Hepatic stellate cell (primary cell): ENCODE measurements around the gene IFI30.

Experiments
- DNase-seq: peaks from one replicate; pipeline ENCODE4 v3.0.0; 2011; ENCODE audit warnings: low spot score

IFI30 gene

DNA sequence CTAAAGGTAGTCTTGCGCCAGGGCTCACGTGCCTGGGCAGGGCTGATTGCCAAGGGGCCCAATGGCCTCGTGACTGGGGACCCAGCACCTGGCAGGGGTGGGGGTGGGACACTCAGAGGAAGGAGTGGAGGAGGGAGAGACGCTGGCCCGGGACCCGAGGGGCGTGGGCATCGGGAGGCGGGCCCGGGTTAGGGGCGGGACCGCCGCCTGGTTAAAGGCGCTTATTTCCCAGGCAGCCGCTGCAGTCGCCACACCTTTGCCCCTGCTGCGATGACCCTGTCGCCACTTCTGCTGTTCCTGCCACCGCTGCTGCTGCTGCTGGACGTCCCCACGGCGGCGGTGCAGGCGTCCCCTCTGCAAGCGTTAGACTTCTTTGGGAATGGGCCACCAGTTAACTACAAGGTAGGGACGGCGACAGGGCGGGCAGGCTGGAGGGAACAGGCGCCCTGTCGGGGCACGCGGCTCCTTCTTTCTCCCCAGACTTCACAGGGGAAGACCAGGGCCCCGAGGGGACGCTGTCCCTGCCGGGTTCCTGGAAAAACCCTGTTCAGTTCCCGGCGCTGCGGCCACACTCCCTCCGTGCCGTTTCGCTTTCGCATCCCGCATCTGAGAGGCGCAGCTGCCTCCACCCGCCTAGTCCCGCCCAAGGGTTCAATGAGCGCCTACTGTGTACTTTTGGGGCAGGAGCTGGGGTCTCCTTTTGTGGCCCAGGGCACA, at the start of gene IFI30:
Gene IFI30 (plus strand): TSS at position 242 of the 717 bp plus-strand sequence. CDS start 29 bp downstream, at position 271.
- DNase-seq: peak; percentile 84

DNA sequence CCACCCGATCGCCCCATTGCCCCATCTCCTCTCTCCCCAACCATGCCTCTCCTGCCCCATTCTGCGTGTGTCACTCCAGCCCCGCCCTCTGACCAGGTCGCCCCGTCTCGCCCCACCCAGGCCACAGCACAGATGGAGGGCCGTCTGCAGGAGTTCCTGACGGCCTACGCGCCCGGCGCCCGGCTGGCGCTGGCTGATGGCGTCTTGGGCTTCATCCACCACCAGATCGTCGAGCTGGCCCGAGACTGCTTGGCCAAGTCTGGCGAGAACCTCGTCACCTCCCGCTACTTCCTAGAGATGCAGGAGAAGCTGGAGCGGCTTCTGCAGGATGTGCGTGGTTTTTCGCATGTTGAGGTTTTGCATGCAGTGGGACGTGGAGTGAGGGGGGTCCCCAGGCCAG, 49.8 kb upstream of the IFI30 start:
- no peak for DNase-seq

DNA sequence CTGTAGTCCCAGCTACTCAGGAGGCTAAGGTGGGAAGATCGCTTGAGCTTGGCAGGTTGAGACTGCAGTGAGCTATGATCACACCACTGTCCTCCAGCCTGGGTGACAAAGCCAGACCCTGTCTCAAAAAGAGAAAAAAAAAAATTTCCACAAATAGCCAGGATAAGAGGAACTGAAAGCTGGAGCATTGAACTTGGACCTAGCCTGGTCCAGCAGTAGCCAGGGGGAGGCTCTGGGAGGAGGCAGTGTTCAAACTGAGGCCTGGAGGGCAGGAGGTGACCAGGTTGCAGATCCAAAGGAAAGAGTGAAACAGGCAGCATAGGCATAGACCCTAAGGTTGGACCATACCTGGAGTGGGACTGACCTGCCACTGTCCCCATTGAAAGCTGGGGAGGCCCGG, 47.5 kb upstream of the IFI30 start:
- DNase-seq: no peak

DNA sequence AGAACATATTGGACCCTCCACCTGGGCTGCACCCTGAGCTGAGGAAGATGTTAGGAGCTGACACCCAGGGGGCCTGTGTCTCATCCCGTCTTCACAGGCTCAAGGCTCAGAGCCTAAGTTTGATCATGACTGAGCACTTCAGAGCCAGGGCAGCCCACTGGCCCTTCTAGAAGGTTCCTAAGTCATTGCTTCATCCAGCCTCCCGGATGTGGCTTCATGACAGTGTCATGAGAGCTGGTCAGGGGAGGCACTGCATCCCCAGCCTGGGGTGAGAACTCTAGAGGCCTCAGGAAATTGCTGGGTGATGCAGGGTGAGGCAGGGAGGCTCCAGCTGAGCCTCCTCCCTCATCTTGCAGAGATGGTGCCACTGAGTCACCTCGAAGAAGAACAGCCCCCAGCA, 45.6 kb upstream of the IFI30 start:
- peak; percentile 73 for DNase-seq

DNA sequence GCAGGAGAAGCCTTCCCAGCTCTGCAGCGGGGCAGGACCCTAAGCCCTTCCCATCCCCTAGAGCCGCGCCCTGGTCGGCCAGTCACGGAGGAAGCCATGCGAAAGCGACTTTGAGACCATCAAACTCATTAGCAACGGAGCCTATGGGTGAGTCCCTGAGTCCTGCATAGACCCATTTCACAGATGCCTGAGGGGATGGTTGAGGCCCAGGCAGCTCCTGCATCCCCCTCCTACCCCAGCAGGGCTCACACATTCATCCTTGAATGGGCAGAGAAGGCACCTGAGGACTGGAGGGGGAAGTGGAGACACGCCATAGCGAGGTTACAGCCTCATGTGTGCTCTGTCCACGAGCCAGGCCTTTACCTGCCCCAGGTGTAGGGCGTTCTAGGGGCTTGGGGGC, 44.8 kb upstream of the IFI30 start:
- no peak for DNase-seq

DNA sequence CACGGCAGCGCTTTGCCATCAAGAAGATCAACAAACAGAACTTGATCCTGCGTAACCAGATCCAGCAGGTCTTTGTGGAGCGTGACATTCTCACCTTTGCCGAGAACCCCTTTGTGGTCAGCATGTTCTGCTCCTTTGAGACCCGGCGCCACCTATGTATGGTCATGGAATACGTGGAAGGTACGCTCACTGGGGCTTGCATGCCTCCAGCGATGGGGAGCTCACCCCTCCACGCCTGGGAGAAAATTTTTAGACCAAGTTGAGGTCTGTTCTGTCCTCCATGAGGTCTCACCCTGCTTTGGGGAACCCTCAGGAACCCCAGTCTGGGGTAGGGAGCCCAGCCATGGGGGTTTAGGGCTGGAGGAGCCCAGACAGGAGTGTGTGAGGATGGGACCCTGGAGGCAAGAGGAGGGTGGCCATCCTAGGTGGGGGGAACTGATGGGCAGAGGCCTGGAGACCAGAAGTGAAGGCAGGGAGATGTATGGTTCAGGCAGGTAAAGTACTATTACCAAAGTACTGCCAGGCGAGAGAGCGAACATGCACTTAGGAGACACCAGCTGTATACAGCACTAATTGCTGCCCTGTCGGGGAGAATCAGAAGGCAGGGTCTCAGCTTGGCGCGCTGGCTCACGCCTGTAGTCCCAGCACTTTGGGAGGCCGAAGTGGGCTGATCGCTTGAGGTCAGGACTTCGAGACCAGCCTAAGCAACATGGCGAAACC, 42.9 kb upstream of the IFI30 start:
- no peak for DNase-seq

DNA sequence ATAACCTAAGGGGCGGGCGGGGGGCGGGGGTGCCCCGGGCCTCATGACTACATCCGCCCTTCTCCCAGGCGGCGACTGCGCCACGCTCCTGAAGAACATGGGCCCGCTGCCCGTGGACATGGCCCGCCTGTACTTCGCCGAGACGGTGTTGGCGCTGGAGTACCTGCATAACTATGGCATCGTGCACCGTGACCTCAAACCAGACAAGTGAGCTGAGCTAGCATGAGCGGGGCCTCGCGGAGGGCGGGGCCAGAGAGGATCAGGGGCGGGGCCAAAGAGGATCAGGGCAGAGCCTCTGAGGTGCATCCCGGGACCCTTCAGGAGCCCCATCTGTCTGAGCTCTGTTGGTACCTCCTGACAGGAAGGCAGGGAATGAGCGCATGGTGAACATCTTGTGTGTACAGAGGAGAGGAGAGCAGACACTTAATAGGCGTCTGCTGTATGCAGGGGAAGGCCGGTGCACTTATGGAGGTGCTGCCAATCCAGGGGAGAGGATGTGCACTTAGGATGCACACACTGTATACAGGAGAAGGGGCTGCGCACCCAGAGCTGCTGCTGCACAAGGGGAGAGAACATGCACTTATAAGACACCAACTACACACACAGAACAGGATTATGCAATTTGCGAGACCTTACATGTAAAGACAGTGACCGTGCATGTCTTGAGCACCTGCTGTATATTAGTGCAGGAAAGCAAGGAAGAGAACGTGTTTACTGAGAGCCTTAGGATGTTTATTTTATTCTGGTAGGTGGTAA, 41.6 kb upstream of the IFI30 start:
- DNase-seq: no peak

DNA sequence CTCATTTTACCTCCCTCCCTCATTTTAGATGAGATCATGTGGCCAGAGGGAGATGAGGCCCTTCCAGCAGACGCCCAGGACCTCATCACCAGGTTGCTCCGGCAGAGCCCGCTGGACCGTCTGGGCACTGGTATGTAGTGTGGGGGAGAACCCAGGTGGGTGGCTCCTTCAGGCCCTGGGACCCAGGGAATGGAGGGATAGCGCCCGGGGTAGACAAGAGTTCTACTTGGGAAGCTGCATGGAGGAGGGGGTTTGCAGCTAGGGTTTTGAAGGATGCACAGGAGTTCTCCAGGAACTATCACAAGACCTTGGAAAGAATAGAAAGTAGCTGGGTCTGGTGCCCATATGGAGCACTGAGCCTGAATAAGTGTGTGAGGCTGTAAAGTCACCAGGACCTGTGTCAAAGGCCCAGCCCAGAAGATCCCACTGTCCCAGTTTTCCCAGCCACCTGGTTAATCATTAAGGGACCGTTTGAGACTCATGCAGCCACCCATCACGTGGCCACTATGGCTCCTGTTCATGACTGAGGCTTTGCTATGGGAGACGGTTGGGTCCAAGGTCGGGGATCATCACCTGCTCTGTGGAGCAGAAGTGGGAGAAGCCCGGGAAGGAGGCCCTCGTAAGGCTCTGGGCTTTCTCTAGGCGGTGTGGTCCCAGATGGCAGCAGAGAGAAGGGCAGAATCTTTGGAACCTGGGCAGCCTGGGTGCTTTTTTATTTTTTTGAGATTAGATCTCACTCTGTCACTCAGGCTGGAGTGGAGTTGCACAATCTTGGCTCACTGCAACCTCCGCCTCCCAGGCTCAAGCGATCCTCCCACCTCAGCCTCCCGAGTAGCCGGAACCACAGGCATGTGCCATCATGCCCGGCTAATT, 37.7 kb upstream of the IFI30 start:
- DNase-seq: no peak

DNA sequence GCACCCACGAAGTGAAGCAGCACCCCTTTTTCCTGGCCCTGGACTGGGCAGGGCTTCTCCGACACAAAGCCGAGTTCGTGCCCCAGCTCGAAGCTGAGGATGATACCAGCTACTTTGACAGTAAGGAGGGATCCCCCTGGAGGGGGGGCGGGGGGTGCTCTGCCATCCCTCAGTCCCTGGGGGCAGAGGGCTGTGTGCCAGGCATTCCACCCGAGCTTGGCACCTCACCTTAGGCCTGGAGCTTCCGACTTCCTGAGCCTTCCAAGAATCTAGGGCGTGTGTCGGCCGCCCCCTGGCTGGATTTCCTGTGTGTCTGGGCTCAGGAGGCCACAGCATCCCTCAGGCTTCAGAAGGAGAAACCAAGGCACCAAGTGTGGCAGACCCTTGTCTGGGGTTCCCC, 36.4 kb upstream of the IFI30 start:
- no peak for DNase-seq

DNA sequence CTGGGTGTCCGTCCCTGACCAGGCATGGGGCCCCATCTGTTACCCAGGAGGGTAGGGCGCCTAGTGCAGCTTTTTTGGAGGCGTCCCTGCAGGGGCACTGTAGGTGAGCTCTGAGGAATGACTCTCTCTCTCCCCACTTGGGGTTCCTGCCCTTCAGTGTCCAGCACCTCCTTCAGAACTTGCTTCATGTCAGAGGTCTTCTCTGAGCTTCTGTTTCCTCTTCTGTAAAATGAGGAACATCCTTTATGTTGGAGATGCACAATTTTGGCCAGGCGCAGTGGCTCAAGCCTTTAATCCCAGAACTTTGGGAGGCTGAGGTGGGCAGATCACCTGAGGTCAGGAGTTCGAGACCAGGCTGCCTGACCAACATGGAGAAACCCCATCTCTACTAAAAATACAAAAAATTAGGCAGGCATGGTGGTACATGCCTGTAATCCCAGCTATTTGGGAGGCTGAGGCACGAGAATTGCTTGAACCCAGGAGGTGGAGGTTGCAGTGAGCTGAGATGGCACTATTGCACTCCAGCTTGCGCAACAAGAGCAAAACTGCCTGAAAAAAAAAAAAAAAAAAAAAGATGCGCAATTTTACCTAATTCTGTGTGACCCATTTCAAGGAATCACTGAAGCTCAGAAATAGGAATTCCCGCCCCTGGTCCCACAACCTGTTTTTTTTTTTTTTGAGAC, 35.8 kb upstream of the IFI30 start:
- DNase-seq: no peak

DNA sequence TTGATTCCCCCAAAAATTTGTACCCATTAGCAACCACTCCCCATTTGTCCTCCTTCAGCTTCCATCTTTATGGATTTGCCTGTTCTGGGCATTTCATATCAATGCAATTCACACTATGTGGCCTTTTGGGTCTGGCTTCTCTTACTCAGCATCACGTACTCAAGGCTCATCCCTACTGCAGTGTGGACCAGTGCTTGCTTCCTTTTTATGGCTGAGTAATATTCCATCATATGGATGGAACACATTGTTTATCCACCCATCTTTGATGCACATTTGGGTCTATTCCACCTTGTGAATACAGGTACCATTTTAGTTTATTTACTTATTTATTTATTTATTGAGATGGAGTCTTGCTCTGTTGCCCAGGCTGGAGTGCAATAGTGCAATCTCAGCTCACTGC, 33.1 kb upstream of the IFI30 start:
- DNase-seq: no peak

DNA sequence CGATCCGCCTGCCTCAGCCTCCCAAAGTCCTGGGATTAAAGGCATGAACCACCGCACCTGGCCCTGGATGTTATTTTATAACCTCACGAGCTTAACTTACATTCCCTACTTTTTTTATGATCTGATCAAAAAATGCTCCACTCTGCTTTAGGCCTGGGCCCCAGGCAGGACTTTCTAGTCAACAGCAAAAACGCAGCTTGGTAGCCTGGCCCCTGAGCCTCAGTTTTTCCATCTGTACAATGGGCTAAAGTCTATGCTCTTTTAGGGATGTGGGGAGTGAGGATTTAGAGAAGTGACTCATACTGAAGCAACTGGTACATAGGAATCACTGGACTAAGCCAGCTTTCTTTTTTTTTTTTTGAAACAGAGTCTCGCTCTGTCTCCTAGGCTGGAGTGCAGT, 32.6 kb upstream of the IFI30 start:
- no peak for DNase-seq

DNA sequence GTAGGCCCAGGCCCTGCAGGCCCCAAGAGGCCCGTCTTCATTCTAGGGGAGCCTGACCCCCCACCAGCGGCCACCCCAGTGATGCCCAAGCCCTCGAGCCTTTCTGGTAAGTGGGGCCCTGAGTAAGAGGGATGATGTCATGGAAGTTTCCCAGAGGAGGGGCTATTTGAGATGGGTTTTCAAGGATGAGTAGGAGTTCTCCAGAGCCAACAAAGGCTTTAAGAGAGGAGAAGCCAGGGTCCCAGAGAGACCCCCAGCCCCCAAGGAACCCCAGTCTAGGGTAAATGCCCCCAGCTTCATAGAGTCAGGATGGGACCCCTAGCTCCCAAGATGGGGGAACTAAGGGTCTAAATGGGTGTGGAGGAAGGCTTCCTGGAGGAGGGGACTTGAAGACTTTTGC, 29.7 kb upstream of the IFI30 start:
- DNase-seq: no peak

DNA sequence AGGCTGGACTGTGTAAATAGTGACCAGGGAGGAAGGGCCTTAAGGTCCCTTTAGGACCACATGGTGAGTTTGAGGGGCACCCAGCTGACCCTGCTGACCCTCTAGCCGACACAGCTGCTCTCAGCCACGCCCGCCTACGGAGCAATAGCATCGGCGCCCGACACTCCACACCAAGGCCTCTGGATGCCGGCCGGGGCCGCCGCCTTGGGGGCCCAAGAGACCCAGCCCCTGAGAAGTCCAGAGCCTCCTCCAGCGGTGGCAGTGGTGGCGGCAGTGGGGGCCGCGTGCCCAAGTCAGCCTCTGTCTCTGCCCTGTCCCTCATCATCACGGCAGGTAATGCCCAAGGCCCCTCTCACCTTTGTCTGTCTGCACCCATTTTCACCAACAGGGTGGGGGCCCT, 29.3 kb upstream of the IFI30 start:
- DNase-seq: no peak

DNA sequence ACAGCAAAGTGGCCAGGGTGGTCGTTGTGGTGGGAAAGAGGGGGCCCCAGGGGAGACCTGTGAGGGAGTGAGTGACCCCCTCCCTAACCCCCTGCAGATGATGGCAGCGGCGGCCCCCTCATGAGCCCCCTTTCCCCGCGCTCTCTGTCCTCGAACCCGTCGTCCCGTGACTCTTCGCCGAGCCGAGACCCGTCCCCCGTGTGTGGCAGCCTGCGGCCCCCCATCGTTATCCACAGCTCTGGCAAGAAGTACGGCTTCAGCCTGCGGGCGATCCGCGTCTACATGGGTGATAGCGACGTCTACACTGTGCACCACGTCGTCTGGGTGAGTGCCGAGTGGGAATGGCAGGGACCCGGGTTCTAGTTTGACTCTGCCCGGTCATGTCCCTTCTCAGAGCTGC, 28.7 kb upstream of the IFI30 start:
- DNase-seq: no peak

DNA sequence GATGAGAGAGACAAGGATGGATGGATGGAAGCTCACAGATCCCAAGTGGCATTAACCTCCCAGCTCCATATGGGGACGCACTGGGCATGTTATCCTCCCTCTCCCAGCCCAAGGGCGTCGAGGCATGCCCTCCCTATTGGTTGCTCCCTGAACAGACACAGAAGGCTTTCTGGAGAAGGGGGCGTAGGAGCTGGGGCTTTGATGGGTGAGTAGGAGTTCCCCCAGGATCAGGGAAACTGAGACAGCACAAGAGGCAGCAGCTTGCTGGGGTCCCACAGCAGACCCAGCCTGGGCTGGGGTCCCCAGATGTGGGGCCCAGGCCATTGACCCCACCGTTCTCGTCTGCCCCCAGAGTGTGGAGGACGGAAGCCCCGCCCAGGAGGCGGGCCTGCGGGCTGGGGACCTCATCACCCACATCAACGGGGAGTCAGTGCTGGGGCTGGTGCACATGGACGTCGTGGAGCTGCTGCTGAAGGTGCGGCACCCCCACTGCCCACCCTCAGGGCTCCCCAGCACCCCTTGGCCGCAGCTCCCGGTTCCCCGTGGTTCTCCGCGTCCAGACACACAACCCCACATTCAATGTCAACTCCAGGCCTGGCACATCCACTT, 28.1 kb upstream of the IFI30 start:
- no peak for DNase-seq

DNA sequence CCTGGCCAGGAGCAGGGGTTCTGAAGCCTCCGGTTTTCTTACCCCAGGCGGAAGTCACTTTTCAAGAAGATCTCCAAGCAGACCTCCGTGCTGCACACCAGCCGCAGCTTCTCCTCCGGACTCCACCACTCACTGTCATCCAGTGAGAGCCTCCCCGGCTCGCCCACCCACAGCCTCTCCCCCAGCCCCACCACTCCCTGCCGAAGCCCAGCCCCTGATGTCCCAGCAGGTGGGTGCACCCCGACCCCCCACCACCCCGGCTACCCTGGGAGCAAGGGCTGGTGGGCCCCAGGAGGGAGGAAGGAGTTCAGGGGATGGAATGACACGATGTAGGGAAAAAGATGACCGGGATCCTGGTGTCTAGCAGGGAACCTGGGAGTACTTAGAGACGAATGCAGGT, 26.2 kb upstream of the IFI30 start:
- no peak for DNase-seq

DNA sequence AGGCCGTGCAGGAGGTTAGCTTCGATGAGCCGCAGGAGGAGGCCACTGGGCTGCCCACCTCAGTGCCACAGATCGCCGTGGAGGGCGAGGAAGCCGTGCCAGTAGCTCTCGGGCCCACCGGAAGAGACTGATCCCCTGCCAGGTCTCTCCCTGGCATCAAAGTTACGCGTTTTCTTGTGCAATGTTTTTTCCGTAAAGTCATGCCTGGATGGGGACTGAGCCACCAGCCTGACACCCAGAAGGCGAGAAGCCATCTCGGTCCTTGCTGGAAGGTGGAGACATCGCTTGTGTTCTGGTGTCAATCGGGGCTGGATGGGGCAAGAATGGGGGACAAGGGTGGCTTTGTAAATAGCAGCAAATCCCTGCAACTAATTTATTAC, 24.0 kb upstream of the IFI30 start:
- DNase-seq: no peak

DNA sequence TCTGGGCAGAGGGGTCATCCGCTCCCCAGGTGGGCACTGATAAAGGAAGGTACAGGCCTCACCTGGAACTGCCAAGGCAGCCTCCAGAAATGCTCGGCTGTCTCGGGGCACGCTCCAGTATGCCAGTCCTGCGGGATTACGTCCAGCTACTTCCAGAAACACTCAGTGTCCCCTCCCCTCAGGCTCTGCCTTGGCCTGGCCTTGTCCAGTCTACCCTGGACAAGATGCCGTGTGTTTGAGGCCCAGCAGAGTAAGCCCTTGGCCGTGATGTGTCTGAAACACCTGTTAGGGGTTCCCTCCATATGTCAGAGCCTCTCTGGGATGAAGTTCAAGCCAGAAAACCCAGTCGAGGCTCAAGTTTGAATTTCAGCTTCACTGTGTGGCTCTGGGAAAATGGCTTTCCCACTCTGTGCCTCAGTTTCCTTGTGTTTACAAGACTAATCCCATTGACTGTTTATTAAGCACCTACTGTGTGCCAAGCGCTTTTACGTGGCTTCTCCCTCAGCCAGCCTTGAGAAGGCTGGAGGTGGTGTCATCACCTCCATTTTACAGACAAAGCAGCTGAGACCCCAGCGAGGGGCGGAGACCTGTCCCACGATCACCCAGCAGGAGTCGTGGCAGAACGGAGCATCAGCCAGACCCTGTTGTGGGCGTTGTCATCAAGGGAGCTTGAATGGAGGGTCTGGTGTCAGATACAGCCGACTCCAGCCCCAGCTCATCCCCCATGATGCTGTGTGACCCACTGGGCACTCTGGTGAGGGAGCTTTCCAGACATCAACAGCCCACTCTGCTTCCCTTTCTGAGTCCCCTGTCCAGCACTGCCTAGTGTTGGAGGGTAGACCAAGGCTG, 22.6 kb upstream of the IFI30 start:
- no peak for DNase-seq

DNA sequence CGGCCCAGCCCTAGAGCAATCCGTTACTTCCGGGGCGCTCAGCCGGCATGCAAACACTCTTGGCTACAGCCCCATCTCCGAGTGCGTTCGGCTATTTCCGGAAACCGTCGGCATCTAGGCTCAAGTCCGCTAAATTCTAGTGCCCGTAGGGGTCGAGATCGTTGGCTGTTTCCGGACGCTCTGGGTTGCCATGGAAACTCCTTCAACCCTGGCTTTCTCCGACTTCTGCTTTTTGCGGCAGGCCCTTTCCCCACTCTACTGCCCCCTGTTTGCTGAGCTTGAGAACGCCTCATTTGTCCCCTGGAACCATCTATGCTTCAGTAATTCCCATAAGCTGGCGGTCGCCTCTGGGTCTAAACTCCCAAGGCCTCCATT, 21.2 kb upstream of the IFI30 start:
- DNase-seq: peak; percentile 98
